Measurements from ENCODE around the gene FYCO1.
A peak's percentile ranks its signal among the peaks of the same experiment; 100 is the strongest.

The FYCO1 gene

DNA sequence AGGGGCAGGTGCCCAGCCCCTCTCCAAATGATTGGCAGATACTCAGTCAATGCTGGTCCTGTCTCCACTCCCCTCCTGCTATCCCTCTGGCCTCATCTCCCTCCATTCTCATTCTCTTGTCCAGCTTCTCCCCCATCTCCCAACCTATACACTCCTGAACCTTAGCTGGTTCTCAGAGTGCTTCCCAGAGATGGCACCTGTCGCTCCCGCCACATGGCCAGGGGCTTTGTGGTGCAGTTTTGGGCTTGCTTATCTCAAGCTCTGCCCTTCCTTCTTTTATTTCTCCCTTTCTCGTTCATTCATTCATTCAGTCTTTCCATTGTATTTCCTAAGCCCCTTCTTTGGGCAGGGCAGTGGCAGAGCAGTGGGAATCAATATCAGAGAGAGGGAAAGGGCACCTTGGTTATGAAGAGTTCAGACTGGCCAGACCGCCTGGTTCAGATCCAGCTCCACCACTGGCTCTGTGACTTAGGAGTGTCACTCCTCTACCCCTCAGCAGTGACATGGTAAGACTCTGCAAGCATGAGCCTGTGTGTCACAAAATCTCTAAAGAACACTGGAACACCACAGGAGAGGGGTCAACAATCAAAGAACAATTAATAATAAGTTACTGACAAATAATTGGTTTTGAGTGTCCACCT lies 72.6 kb downstream of the FYCO1 start:
- peak overlapping the region; percentile 99 for H3K27ac ChIP-seq (ENCODE audit: low read length)
- H3K4me3 ChIP-seq (ENCODE audit: low read depth in 1 of 2, low read length in 2 of 2): no peak overlapping the region
- H3K9me3 ChIP-seq (ENCODE audit: insufficient read depth, low read length, severe bottlenecking): no peaks in the 10 kb centered on the region
- no peak for DNase-seq
- H3K36me3 ChIP-seq (ENCODE audit: insufficient read depth, low read length): peaks cover 90% of the 10 kb centered on the region
- no peaks in the 10 kb centered on the region for H3K27me3 ChIP-seq (ENCODE audit: insufficient read depth, low read length, poor library complexity)
- peaks cover 96% of the 10 kb centered on the region for H3K79me2 ChIP-seq (ENCODE audit: insufficient read depth, low read length)
- no peak for ATAC-seq (ENCODE audit: insufficient read depth, low read depth)
- H3K9ac ChIP-seq (ENCODE audit: low read depth, low read length): no peak overlapping the region
- H3K4me1 ChIP-seq (ENCODE audit: insufficient read depth, low read length): peaks cover 64% of the 10 kb centered on the region
- no peak overlapping the region for H3K4me2 ChIP-seq (ENCODE audit: insufficient read depth, low read length)
- no peaks in the 10 kb centered on the region for H4K20me1 ChIP-seq (ENCODE audit: insufficient read depth, low read length)
- no peak for TF ChIP-seq EZH2 (IDR thresholded peaks at IDR 0.05; ENCODE audit: borderline replicate concordance, low read depth, low read length, severe bottlenecking)
- TF ChIP-seq, protein P1, sequence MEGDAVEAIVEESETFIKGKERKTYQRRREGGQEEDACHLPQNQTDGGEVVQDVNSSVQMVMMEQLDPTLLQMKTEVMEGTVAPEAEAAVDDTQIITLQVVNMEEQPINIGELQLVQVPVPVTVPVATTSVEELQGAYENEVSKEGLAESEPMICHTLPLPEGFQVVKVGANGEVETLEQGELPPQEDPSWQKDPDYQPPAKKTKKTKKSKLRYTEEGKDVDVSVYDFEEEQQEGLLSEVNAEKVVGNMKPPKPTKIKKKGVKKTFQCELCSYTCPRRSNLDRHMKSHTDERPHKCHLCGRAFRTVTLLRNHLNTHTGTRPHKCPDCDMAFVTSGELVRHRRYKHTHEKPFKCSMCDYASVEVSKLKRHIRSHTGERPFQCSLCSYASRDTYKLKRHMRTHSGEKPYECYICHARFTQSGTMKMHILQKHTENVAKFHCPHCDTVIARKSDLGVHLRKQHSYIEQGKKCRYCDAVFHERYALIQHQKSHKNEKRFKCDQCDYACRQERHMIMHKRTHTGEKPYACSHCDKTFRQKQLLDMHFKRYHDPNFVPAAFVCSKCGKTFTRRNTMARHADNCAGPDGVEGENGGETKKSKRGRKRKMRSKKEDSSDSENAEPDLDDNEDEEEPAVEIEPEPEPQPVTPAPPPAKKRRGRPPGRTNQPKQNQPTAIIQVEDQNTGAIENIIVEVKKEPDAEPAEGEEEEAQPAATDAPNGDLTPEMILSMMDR (IDR thresholded peaks at IDR 0.05; ENCODE audit: borderline replicate concordance, extremely low read depth, low read length, poor library complexity, severe bottlenecking): no peak
- no peak overlapping the region for H2AFZ ChIP-seq (ENCODE audit: low read depth, low read length)

- ATAC-seq (ENCODE audit: insufficient read depth, low read depth): no peak
Measured at GRCh38 chr3:45922039-45922326, 73.6 kb downstream of the FYCO1 start.

DNA sequence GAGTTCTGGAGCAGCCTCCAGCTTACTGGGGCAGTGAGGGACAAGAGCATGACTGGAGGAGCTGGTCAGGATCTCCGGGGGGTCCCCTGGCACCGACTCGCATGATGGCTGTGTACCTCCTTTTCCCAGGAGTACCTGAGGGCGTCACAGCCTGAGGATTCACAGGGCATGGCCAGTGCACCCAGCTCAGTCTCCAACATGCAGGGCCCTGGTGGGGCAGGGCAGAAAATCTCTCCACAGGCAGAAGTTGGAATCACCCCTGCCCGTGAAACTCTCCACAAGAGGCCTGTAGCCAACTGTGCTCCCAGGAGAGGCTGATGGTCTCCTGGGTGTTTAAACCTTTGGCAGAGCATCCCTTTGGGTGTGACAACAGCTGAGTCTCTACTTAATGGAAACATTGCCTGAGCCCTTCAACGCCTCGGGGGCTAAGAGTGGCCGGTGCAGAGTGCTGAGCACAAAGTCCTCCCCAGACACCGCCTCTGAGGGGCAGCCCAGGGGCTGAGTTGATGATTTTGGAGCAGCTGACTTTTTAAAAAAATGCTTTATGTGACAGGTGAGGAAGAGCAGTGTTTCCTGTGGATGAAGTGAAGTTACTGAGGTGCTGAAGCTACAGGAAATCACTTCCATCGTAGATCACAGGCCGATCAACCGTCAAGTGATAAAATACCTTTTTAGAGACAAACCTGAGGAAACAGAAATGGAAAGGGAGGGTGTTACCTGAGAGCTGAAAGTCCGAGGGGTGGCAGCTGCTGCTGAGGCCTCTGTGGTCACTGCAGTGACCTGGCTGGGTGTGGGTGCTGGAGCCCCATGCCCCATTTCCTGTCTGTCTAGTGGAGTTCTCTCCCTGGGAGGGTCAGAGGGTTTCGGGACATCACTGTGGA lies 74.2 kb downstream of the FYCO1 start:
- H3K36me3 ChIP-seq (ENCODE audit: insufficient read depth, low read length): peaks cover 78% of the 10 kb centered on the region
- H3K9me3 ChIP-seq (ENCODE audit: insufficient read depth, low read length, severe bottlenecking): no peaks in the 10 kb centered on the region
- no peak overlapping the region for H2AFZ ChIP-seq (ENCODE audit: low read depth, low read length)
- no peak overlapping the region for H3K4me2 ChIP-seq (ENCODE audit: insufficient read depth, low read length)
- H4K20me1 ChIP-seq (ENCODE audit: insufficient read depth, low read length): no peaks in the 10 kb centered on the region
- H3K4me1 ChIP-seq (ENCODE audit: insufficient read depth, low read length): peaks cover 81% of the 10 kb centered on the region
- H3K79me2 ChIP-seq (ENCODE audit: insufficient read depth, low read length): peaks cover 97% of the 10 kb centered on the region
- H3K9ac ChIP-seq (ENCODE audit: low read depth, low read length): no peak overlapping the region; the same call in 1 of the 2 replicates
- no peaks in the 10 kb centered on the region for H3K27me3 ChIP-seq (ENCODE audit: insufficient read depth, low read length, poor library complexity)
- TF ChIP-seq EZH2 (IDR thresholded peaks at IDR 0.05; ENCODE audit: borderline replicate concordance, low read depth, low read length, severe bottlenecking): no peak
- TF ChIP-seq, protein P1 (IDR thresholded peaks at IDR 0.05; ENCODE audit: borderline replicate concordance, extremely low read depth, low read length, poor library complexity, severe bottlenecking): no peak
- peak overlapping the region; percentile 99 for H3K27ac ChIP-seq (ENCODE audit: low read length)
- H3K4me3 ChIP-seq (ENCODE audit: low read depth in 1 of 2, low read length in 2 of 2): no peak overlapping the region
- DNase-seq: no peak
- no peak for ATAC-seq (ENCODE audit: insufficient read depth, low read depth)

More at GRCh38 chr3:45922039-45922326, 73.6 kb downstream of the FYCO1 start:
- Histone ChIP-seq H4K20me1 (ENCODE audit: insufficient read depth, low read length) (no peaks in the 10 kb centered on the region), H3K79me2 (ENCODE audit: insufficient read depth, low read length) (peaks cover 96% of the 10 kb centered on the region), H2AFZ (ENCODE audit: low read depth, low read length) (no peak overlapping the region), H3K27me3 (ENCODE audit: insufficient read depth, low read length, poor library complexity) (no peaks in the 10 kb centered on the region), H3K4me2 (ENCODE audit: insufficient read depth, low read length) (no peak overlapping the region), H3K4me3 (ENCODE audit: low read depth in 1 of 2, low read length in 2 of 2) (no peak overlapping the region), H3K36me3 (ENCODE audit: insufficient read depth, low read length) (peaks cover 84% of the 10 kb centered on the region), H3K9me3 (ENCODE audit: insufficient read depth, low read length, severe bottlenecking) (no peaks in the 10 kb centered on the region), H3K27ac (ENCODE audit: low read length) (peak overlapping the region; percentile 99), H3K9ac (ENCODE audit: low read depth, low read length) (no peak overlapping the region), H3K4me1 (ENCODE audit: insufficient read depth, low read length) (peaks cover 75% of the 10 kb centered on the region)
- no peak for DNase-seq
- TF ChIP-seq EZH2 (IDR thresholded peaks at IDR 0.05; ENCODE audit: borderline replicate concordance, low read depth, low read length, severe bottlenecking): no peak
- TF ChIP-seq, protein P1 (IDR thresholded peaks at IDR 0.05; ENCODE audit: borderline replicate concordance, extremely low read depth, low read length, poor library complexity, severe bottlenecking): no peak

All from DND-41 (cell line).